Astrocyte (in vitro differentiated cells and primary cell): ENCODE results near the gene ABHD3. TPM values are rescaled to one million over a fixed set of nuclear protein-coding genes. Genes with fewer than 3 reads are reported as not detected.

Experiments used
- DNase-seq: peaks from one replicate; pipeline ENCODE4 v3.0.0-alpha.2; 2010; ENCODE audit warnings: low read depth
- FAIRE-seq: peaks from 2 replicates; lab custom pipeline; 2011; peaks lifted over from hg19 to GRCh38; lab: Jason Lieb, UNC
- H2AFZ ChIP-seq: 2 replicates; pipeline ENCODE4 v1.6.0; 2012; ENCODE audit warnings: low read depth, low read length, inconsistent platforms
- H3K27ac ChIP-seq: 2 replicates; pipeline ENCODE4 v1.5.1; 2011; ENCODE audit warnings: low read depth, low read length, inconsistent platforms
- H3K27me3 ChIP-seq: 2 replicates; pipeline ENCODE4 v1.6.0; 2011; ENCODE audit warnings: low read length, inconsistent platforms; ENCODE audit not compliant: insufficient read depth
- H3K36me3 ChIP-seq: 2 replicates; pipeline ENCODE4 v1.5.1; 2011; ENCODE audit warnings: low read length, inconsistent platforms; ENCODE audit not compliant: insufficient read depth
- H3K4me1 ChIP-seq: 2 replicates; pipeline ENCODE4 v1.5.1; 2011; ENCODE audit warnings: low read length, inconsistent platforms; ENCODE audit not compliant: insufficient read depth
- H3K4me2 ChIP-seq: 2 replicates; pipeline ENCODE4 v1.6.0; 2012; ENCODE audit warnings: low read length, inconsistent platforms
- H3K4me3 ChIP-seq: 2 replicates; pipeline ENCODE4 v1.5.1; 2011; ENCODE audit warnings: low read depth, mild to moderate bottlenecking, low read length, inconsistent platforms; ENCODE audit not compliant: insufficient read depth
- H3K79me2 ChIP-seq: 2 replicates; pipeline ENCODE4 v1.6.0; 2012; ENCODE audit warnings: mild to moderate bottlenecking, low read length, inconsistent platforms; ENCODE audit not compliant: insufficient read depth
- H3K9ac ChIP-seq: 2 replicates; pipeline ENCODE4 v1.6.0; 2012; ENCODE audit warnings: mild to moderate bottlenecking, low read length, inconsistent platforms
- H3K9me3 ChIP-seq: 2 replicates; pipeline ENCODE4 v1.5.1; 2012; ENCODE audit warnings: low read depth, mild to moderate bottlenecking, low read length, inconsistent platforms; ENCODE audit not compliant: insufficient read depth
- H4K20me1 ChIP-seq: 2 replicates; pipeline ENCODE4 v1.6.0; 2012; ENCODE audit warnings: low read length, inconsistent platforms; ENCODE audit not compliant: insufficient read depth
- H3K27ac Mint-ChIP-seq: one replicate; pipeline ENCODE4 v1.8.0; 2021; ENCODE audit warnings: mild to moderate bottlenecking, mixed read lengths; ENCODE audit not compliant: unreplicated experiment
- H3K27me3 Mint-ChIP-seq: one replicate; pipeline ENCODE4 v1.8.0; 2021; ENCODE audit warnings: low read depth, mixed read lengths; ENCODE audit not compliant: unreplicated experiment
- H3K36me3 Mint-ChIP-seq: one replicate; pipeline ENCODE4 v1.8.0; 2021; ENCODE audit warnings: low read depth, mixed read lengths; ENCODE audit not compliant: unreplicated experiment
- H3K4me1 Mint-ChIP-seq: one replicate; pipeline ENCODE4 v1.8.0; 2021; ENCODE audit warnings: low read depth, mixed read lengths; ENCODE audit not compliant: unreplicated experiment
- H3K4me3 Mint-ChIP-seq: one replicate; pipeline ENCODE4 v1.8.0; 2021; ENCODE audit warnings: mild to moderate bottlenecking, moderate library complexity, mixed read lengths; ENCODE audit not compliant: unreplicated experiment
- H3K9me3 Mint-ChIP-seq: one replicate; pipeline ENCODE4 v1.8.0; 2021; ENCODE audit warnings: mild to moderate bottlenecking, mixed read lengths; ENCODE audit not compliant: unreplicated experiment
- EZH2 ChIP-seq: IDR thresholded peaks from 2 replicates; pipeline ENCODE4 v1.6.1; 2012; ENCODE audit warnings: mild to moderate bottlenecking, low read length, inconsistent platforms; ENCODE audit not compliant: insufficient read depth
- total RNA-seq: library from RNA; stranded (reverse); gene quantifications from 2 replicates; pipeline ENCODE4 v1.2.1, GENCODE V29; 2021
- TF ChIP-seq, protein P1 (sequence below): IDR thresholded peaks from 2 replicates; pipeline ENCODE4 v1.5.1; 2011; ENCODE audit warnings: low read depth, mild to moderate bottlenecking, inconsistent platforms, low read length, moderate library complexity; ENCODE audit not compliant: insufficient read depth

Gene ABHD3
- total RNA-seq, 1 donor from 2014 or later = 5.1 TPM

DNA sequence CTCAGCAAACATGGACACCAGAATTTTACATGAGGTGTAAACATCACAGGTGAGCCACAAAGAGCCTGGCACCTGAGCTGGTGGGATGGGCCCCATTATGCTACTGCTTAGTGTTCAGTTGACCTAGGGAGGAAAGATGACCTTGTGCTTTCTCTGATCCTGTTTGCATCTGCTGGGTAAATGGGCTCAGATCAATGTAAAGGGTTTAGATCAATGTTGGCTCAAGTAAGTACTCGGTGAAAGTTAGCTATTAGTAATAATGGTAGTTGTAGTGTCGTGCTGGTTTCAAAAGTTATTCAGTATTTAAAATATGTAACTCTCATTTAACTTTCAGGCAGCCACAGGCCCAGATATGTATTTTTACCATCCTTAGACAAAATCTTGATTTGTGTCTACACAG is 19.8 kb downstream of the ABHD3 start:
- Histone ChIP-seq H3K4me2 (no peak overlapping the region), H3K27me3 (no peaks in the 10 kb centered on the region), H3K9me3 (no peaks in the 10 kb centered on the region), H3K9ac (no peak overlapping the region), H3K36me3 (no peaks in the 10 kb centered on the region), H3K27ac (no peak overlapping the region), H3K79me2 (no peaks in the 10 kb centered on the region), H3K4me3 (no peak overlapping the region), H2AFZ (no peak overlapping the region), H4K20me1 (no peaks in the 10 kb centered on the region), H3K4me1 (no peaks in the 10 kb centered on the region)
- DNase-seq = no peak
- Mint-ChIP-seq H3K27me3 (no peaks in the 10 kb centered on the region), H3K4me1 (peaks cover 5% of the 10 kb centered on the region), H3K27ac (no peak overlapping the region), H3K36me3 (no peaks in the 10 kb centered on the region), H3K4me3 (no peak overlapping the region), H3K9me3 (peaks cover 5% of the 10 kb centered on the region)
- no peak for FAIRE-seq
- TF ChIP-seq EZH2 = no peak
- TF ChIP-seq, protein P1, sequence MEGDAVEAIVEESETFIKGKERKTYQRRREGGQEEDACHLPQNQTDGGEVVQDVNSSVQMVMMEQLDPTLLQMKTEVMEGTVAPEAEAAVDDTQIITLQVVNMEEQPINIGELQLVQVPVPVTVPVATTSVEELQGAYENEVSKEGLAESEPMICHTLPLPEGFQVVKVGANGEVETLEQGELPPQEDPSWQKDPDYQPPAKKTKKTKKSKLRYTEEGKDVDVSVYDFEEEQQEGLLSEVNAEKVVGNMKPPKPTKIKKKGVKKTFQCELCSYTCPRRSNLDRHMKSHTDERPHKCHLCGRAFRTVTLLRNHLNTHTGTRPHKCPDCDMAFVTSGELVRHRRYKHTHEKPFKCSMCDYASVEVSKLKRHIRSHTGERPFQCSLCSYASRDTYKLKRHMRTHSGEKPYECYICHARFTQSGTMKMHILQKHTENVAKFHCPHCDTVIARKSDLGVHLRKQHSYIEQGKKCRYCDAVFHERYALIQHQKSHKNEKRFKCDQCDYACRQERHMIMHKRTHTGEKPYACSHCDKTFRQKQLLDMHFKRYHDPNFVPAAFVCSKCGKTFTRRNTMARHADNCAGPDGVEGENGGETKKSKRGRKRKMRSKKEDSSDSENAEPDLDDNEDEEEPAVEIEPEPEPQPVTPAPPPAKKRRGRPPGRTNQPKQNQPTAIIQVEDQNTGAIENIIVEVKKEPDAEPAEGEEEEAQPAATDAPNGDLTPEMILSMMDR = no peak

DNA sequence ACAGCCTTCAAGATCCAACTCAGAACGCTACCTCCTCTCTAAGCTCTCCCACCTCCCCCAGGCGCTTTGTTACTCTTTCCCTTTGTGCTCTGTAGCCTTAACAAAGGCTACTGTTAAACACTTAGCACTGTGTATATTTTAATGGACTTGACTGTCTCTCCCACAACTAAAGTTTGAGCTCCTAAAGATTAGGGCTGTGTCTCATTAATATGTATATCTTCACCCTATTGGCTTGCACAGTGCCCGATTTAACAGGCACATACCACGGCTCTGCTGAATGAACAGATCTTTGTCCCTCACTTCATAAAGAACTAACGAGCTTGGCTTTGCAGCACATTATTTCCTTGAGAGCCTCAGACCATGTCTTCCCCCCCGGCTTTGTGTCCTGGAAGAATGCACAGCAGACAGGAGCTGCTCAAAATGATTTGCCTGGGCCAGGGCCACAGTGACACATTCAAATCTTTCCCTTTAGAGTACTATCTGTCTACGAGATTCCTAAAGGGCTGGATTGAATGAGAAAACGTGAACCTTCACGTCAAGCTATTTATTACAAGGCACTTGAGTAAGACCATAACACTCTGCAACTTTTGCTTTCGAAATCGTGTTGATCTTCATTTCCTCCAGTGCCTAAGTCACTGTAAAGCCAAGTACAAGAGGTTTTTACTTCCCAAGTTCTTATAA is 22.1 kb downstream of the ABHD3 start:
- Mint-ChIP-seq H3K9me3 (no peaks in the 10 kb centered on the region), H3K27me3 (no peaks in the 10 kb centered on the region), H3K27ac (no peak overlapping the region), H3K4me1 (peaks cover 8% of the 10 kb centered on the region), H3K36me3 (no peaks in the 10 kb centered on the region), H3K4me3 (no peak overlapping the region)
- Histone ChIP-seq H3K27ac (peak overlapping the region; percentile 29), H3K27me3 (no peaks in the 10 kb centered on the region), H3K4me2 (peak overlapping the region; percentile 87), H3K4me1 (no peaks in the 10 kb centered on the region), H3K36me3 (no peaks in the 10 kb centered on the region), H3K9me3 (no peaks in the 10 kb centered on the region), H4K20me1 (no peaks in the 10 kb centered on the region), H3K9ac (peak overlapping the region; percentile 75), H2AFZ (peak overlapping the region; percentile 86), H3K4me3 (peak overlapping the region; percentile 62), H3K79me2 (no peaks in the 10 kb centered on the region)
- DNase-seq (peak; percentile 75), FAIRE-seq (peak; percentile 59)
- TF ChIP-seq, protein P1 = no peak
- no peak for TF ChIP-seq EZH2

DNA sequence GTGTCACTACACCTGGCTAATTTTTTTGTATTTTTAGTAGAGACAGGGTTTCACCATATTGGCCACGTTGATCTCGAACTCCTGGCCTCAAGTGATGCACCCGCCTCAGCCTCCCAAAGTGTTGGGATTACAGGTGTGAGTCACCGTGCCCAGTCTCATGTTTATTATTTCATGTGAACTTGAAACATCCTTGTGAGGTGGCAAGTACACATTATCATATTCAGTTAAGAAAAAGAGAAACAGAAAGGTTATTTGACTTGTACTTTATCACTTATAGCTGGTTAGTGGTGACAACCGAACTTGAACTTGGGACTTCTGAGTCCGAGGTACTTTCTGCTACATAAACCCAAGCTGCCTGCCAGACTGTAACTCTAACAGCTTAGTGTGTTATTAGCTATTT is 24.4 kb downstream of the ABHD3 start:
- Histone ChIP-seq H4K20me1 (no peaks in the 10 kb centered on the region), H3K79me2 (no peaks in the 10 kb centered on the region), H3K9ac (no peak overlapping the region), H3K4me3 (no peak overlapping the region), H3K36me3 (no peaks in the 10 kb centered on the region), H3K27ac (no peak overlapping the region), H2AFZ (no peak overlapping the region), H3K9me3 (no peaks in the 10 kb centered on the region), H3K4me2 (no peak overlapping the region), H3K27me3 (no peaks in the 10 kb centered on the region), H3K4me1 (peaks cover 5% of the 10 kb centered on the region)
- H3K9me3 Mint-ChIP-seq = no peaks in the 10 kb centered on the region
- H3K4me3 Mint-ChIP-seq = no peak overlapping the region
- FAIRE-seq = no peak
- no peaks in the 10 kb centered on the region for H3K27me3 Mint-ChIP-seq
- H3K27ac Mint-ChIP-seq = no peak overlapping the region
- no peaks in the 10 kb centered on the region for H3K36me3 Mint-ChIP-seq
- TF ChIP-seq EZH2 = no peak
- TF ChIP-seq, protein P1 = no peak
- peaks cover 5% of the 10 kb centered on the region for H3K4me1 Mint-ChIP-seq
- no peak for DNase-seq
